Measurements from ENCODE around the gene ISG20. TPM values are rescaled to one million over a fixed set of nuclear protein-coding genes. Genes with fewer than 3 reads are reported as not detected.
A peak's percentile ranks its signal among the peaks of the same experiment; 100 is the strongest.

The ISG20 gene
- 100 to 1,000 TPM in 1 of 6 donors, 10 to 100 TPM in 5; 41.3 to 119 (median 67.0) TPM for total RNA-seq

- Histone ChIP-seq H3K9me3 (no peaks in the 10 kb centered on the region), H3K4me1 (peaks cover 40 to 63% (median 56%) of the 10 kb centered on the region in 4 donors), H3K36me3 (peaks cover 0 to 9% (median 0%) of the 10 kb centered on the region in 4 donors), H3K4me3 (peak within 1 kb of the TSS; percentile 20 to 55 (median 52)), H3K27ac (peak within 1 kb of the TSS; percentile 93 to 99 (median 96)), H3K27me3 (no peaks in the 10 kb centered on the region)
- ATAC-seq (ENCODE audit: low FRiP score in 2 of 2): peak; percentile 95 to 96
- WGBS, 2 donors: 7 to 12% methylated on average over 14 to 27 of the region's 27 CpGs
- DNase-seq: peak; percentile 94 to 99
- TF ChIP-seq CTCF (IDR thresholded peaks at IDR 0.05) (peak; percentile 40 to 87 (median 68)), EP300 (IDR thresholded peaks at IDR 0.05) (peak; percentile 36 to 99 (median 90)), POLR2AphosphoS5 (IDR thresholded peaks at IDR 0.05) (peak; percentile 95 to 99), POLR2A (IDR thresholded peaks at IDR 0.05) (peak in 3 of 4 donors; percentile 68 to 97 (median 89))
Measured at GRCh38 chr15:88638626-88639372, at the start of gene ISG20. Gene ISG20, plus strand, starts transcription at chr15:88639016. Its CDS starts 351 bp downstream, at chr15:88639367.

- Histone ChIP-seq H3K36me3 (no peaks in the 10 kb centered on the region), H3K4me1 (no peaks in the 10 kb centered on the region), H3K27me3 (no peaks in the 10 kb centered on the region), H3K27ac (no peak overlapping the region), H3K4me3 (no peak overlapping the region), H3K9me3 (no peaks in the 10 kb centered on the region)
- no peak for TF ChIP-seq EP300 (IDR thresholded peaks at IDR 0.05)
- no peak for TF ChIP-seq POLR2A (IDR thresholded peaks at IDR 0.05)
- TF ChIP-seq CTCF (IDR thresholded peaks at IDR 0.05): no peak
- no peak for TF ChIP-seq POLR2AphosphoS5 (IDR thresholded peaks at IDR 0.05)
- 79 to 86% methylated on average over 6 of the region's 6 CpGs for WGBS, 2 donors
- DNase-seq (no peak), ATAC-seq (ENCODE audit: low FRiP score in 2 of 2) (no peak)
Measured at GRCh38 chr15:88590759-88591158, 48.1 kb upstream of the ISG20 start.

- Histone ChIP-seq H3K4me3 (no peak overlapping the region), H3K4me1 (no peaks in the 10 kb centered on the region), H3K36me3 (no peaks in the 10 kb centered on the region), H3K9me3 (no peaks in the 10 kb centered on the region), H3K27me3 (no peaks in the 10 kb centered on the region), H3K27ac (no peak overlapping the region)
- ATAC-seq (ENCODE audit: low FRiP score in 2 of 2) (no peak), DNase-seq (no peak)
- TF ChIP-seq CTCF (IDR thresholded peaks at IDR 0.05) (no peak), POLR2AphosphoS5 (IDR thresholded peaks at IDR 0.05) (no peak), EP300 (IDR thresholded peaks at IDR 0.05) (no peak), POLR2A (IDR thresholded peaks at IDR 0.05) (no peak)
Measured at GRCh38 chr15:88591384-88591783, 47.4 kb upstream of the ISG20 start.

GRCh38 chr15:88603885-88604284 lies 34.9 kb upstream of the ISG20 start:
- Histone ChIP-seq H3K27me3 (peaks cover 0 to 36% (median 25%) of the 10 kb centered on the region in 4 donors), H3K27ac (no peak overlapping the region), H3K4me1 (peaks cover 0 to 19% (median 7%) of the 10 kb centered on the region in 4 donors), H3K36me3 (no peaks in the 10 kb centered on the region), H3K4me3 (no peak overlapping the region), H3K9me3 (no peaks in the 10 kb centered on the region)
- TF ChIP-seq POLR2A (IDR thresholded peaks at IDR 0.05) (no peak), POLR2AphosphoS5 (IDR thresholded peaks at IDR 0.05) (no peak), EP300 (IDR thresholded peaks at IDR 0.05) (no peak), CTCF (IDR thresholded peaks at IDR 0.05) (no peak)
- no peak for ATAC-seq (ENCODE audit: low FRiP score in 2 of 2)
- no peak for DNase-seq
- 6 to 14% methylated on average over 12 to 14 of the region's 14 CpGs for WGBS, 2 donors
